OCI-LY3 (cell line): ENCODE measurements around the gene SUPT16H.

ENCODE experiments used
- H2AFZ ChIP-seq: fragments of 200-600, 300-600 bp; shearing (Covaris generic); 2 replicates; pipeline ENCODE4 v1.6.0; 2014; ENCODE audit warnings: antibody characterized with exemption, low read depth, low read length
- H3K27ac ChIP-seq: fragments of 200-600, 300-600 bp; sonication (generic); 2 replicates; pipeline ENCODE4 v1.5.1; 2014; ENCODE audit warnings: mild to moderate bottlenecking, low read length, moderate library complexity, mixed read lengths
- H3K27me3 ChIP-seq: fragments of 200-600, 300-600 bp; sonication (generic); 2 replicates; pipeline ENCODE4 v1.6.1; 2014; ENCODE audit warnings: low read depth, low read length, mixed read lengths
- H3K36me3 ChIP-seq: fragments of 200-600, 300-600 bp; sonication (generic); replicated peaks from 2 replicates; pipeline ENCODE3; 2014; ENCODE audit warnings: low read depth, low read length, mixed read lengths
- H3K4me1 ChIP-seq: fragments of 300-600, 200-600 bp; sonication (generic); 2 replicates; pipeline ENCODE4 v1.6.1; 2014; ENCODE audit warnings: low read length, mixed read lengths
- H3K4me2 ChIP-seq: fragments of 200-600, 300-600 bp; sonication (generic); 2 replicates; pipeline ENCODE4 v1.6.1; 2014; ENCODE audit warnings: low read length, mixed read lengths
- H3K4me3 ChIP-seq: fragments of 300-600, 200-600 bp; sonication (generic); 2 replicates; pipeline ENCODE4 v1.5.1; 2014; ENCODE audit warnings: antibody characterized with exemption, mild to moderate bottlenecking, low read length, moderate library complexity
- H3K79me2 ChIP-seq: fragments of 300-600, 200-600 bp; shearing (Covaris generic); 2 replicates; pipeline ENCODE4 v1.6.1; 2014; ENCODE audit warnings: mild to moderate bottlenecking, low read length, mixed read lengths
- H3K9ac ChIP-seq: fragments of 300-600, 200-600 bp; shearing (Covaris generic); 2 replicates; pipeline ENCODE4 v1.6.0; 2014; ENCODE audit warnings: mild to moderate bottlenecking, low read length, moderate library complexity
- H3K9me3 ChIP-seq: fragments of 200-600, 300-600 bp; shearing (Covaris generic); 2 replicates; pipeline ENCODE4 v1.6.1; 2014; ENCODE audit warnings: low read length, mixed read lengths; ENCODE audit not compliant: insufficient read depth
- H4K20me1 ChIP-seq: fragments of 200-600, 300-600 bp; sonication (generic); 2 replicates; pipeline ENCODE4 v1.6.1; 2016; ENCODE audit warnings: low read length, mixed read lengths; ENCODE audit not compliant: insufficient read depth
- CTCF ChIP-seq: fragments of 200-600, 300-600 bp; sonication (generic); IDR thresholded peaks from 2 replicates; pipeline ENCODE4 v1.5.1; 2014; ENCODE audit warnings: antibody characterized with exemption, low read length, low read depth
- EZH2phosphoT487 ChIP-seq: fragments of 200-600 bp; shearing (Covaris generic); IDR thresholded peaks from 2 replicates; pipeline ENCODE4 v1.6.1; 2018; ENCODE audit warnings: antibody characterized with exemption, mixed run types, low read depth

The SUPT16H gene

GRCh38 chr14:21334202-21334906, 49.5 kb downstream of the SUPT16H start:
- no peak overlapping the region for H3K27ac ChIP-seq
- no peaks in the 10 kb centered on the region for H3K79me2 ChIP-seq
- TF ChIP-seq CTCF: no peak
- no peaks in the 10 kb centered on the region for H4K20me1 ChIP-seq
- no peaks in the 10 kb centered on the region for H3K4me1 ChIP-seq
- H3K27me3 ChIP-seq: no peaks in the 10 kb centered on the region
- H2AFZ ChIP-seq: no peak overlapping the region
- H3K9ac ChIP-seq: no peak overlapping the region
- no peak overlapping the region for H3K4me3 ChIP-seq
- no peaks in the 10 kb centered on the region for H3K9me3 ChIP-seq
- H3K4me2 ChIP-seq: no peak overlapping the region
- H3K36me3 ChIP-seq: no peaks in the 10 kb centered on the region

- H3K79me2 ChIP-seq: no peaks in the 10 kb centered on the region
- H2AFZ ChIP-seq: no peak overlapping the region
- no peaks in the 10 kb centered on the region for H3K4me1 ChIP-seq
- H4K20me1 ChIP-seq: no peaks in the 10 kb centered on the region
- H3K9me3 ChIP-seq: no peaks in the 10 kb centered on the region
- no peak overlapping the region for H3K9ac ChIP-seq
- H3K27ac ChIP-seq: no peak overlapping the region
- TF ChIP-seq CTCF (no peak), EZH2phosphoT487 (no peak)
- no peaks in the 10 kb centered on the region for H3K36me3 ChIP-seq
- no peak overlapping the region for H3K4me3 ChIP-seq
- H3K27me3 ChIP-seq: no peaks in the 10 kb centered on the region
- no peak overlapping the region for H3K4me2 ChIP-seq
Observed at GRCh38 chr14:21332950-21333349, 50.9 kb downstream of the SUPT16H start.

- no peak overlapping the region for H3K4me3 ChIP-seq
- H3K36me3 ChIP-seq: no peaks in the 10 kb centered on the region
- H3K27ac ChIP-seq: no peak overlapping the region
- H3K4me1 ChIP-seq: no peaks in the 10 kb centered on the region
- H3K9me3 ChIP-seq: no peaks in the 10 kb centered on the region
- TF ChIP-seq CTCF (no peak), EZH2phosphoT487 (no peak)
- no peaks in the 10 kb centered on the region for H3K79me2 ChIP-seq
- H3K9ac ChIP-seq: no peak overlapping the region
- 0 out of 2 replicates have a peak, but pooled peaks cover 7% of the 10 kb centered on the region for H3K27me3 ChIP-seq
- H2AFZ ChIP-seq: no peak overlapping the region
- H4K20me1 ChIP-seq: no peaks in the 10 kb centered on the region
- no peak overlapping the region for H3K4me2 ChIP-seq
Observed at GRCh38 chr14:21326972-21327371, 56.8 kb downstream of the SUPT16H start.

GRCh38 chr14:21322716-21323115, 61.1 kb downstream of the SUPT16H start:
- no peak overlapping the region for H3K27ac ChIP-seq
- peaks cover 11% of the 10 kb centered on the region for H3K4me1 ChIP-seq
- no peak for TF ChIP-seq EZH2phosphoT487
- TF ChIP-seq CTCF: no peak
- H2AFZ ChIP-seq: no peak overlapping the region
- no peaks in the 10 kb centered on the region for H3K79me2 ChIP-seq
- H4K20me1 ChIP-seq: no peaks in the 10 kb centered on the region
- H3K9ac ChIP-seq: no peak overlapping the region
- no peak overlapping the region for H3K4me3 ChIP-seq
- H3K27me3 ChIP-seq: peaks cover 13% of the 10 kb centered on the region
- no peaks in the 10 kb centered on the region for H3K36me3 ChIP-seq
- H3K9me3 ChIP-seq: no peaks in the 10 kb centered on the region
- no peak overlapping the region for H3K4me2 ChIP-seq
